ENCODE results near the gene AKAP13. TPM values are rescaled to one million over a fixed set of nuclear protein-coding genes. Genes with fewer than 3 reads are reported as not detected.

Gene AKAP13
- total RNA-seq, 3 donors from 2014 or later: 198 to 331 (median 259) TPM

DNA sequence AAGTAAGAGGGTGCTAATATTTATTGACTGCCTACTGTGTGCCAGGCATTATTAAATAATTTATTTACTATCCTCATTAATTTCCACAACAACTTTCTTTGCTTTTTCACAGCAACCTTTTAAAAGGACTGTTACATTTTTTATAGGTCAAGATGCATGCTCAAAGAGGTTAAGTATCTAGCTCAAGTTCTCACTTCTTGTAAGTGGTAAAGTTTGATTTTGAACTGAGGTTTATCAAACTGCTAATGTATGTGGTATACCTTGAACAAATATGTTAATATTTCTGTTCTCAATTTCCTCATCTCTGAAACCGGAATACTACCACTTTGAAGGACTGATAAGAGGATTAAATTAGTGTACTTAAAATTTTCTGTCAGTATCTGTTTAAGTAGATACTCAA, 183.3 kb downstream of the AKAP13 start:
- peaks cover 0 to 6% of the 10 kb centered on the region in 2 donors for H3K4me1 ChIP-seq
- TF ChIP-seq POLR2A (IDR thresholded peaks at IDR 0.05): no peak
- no peak for TF ChIP-seq POLR2AphosphoS5 (IDR thresholded peaks at IDR 0.05)
- TF ChIP-seq, protein P1, sequence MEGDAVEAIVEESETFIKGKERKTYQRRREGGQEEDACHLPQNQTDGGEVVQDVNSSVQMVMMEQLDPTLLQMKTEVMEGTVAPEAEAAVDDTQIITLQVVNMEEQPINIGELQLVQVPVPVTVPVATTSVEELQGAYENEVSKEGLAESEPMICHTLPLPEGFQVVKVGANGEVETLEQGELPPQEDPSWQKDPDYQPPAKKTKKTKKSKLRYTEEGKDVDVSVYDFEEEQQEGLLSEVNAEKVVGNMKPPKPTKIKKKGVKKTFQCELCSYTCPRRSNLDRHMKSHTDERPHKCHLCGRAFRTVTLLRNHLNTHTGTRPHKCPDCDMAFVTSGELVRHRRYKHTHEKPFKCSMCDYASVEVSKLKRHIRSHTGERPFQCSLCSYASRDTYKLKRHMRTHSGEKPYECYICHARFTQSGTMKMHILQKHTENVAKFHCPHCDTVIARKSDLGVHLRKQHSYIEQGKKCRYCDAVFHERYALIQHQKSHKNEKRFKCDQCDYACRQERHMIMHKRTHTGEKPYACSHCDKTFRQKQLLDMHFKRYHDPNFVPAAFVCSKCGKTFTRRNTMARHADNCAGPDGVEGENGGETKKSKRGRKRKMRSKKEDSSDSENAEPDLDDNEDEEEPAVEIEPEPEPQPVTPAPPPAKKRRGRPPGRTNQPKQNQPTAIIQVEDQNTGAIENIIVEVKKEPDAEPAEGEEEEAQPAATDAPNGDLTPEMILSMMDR (IDR thresholded peaks at IDR 0.05): no peak
- H3K36me3 ChIP-seq: no peaks in the 10 kb centered on the region
- H3K27ac ChIP-seq: no peak overlapping the region
- no peaks in the 10 kb centered on the region for H3K27me3 ChIP-seq
- H3K4me3 ChIP-seq: no peak overlapping the region
- intact Hi-C loops (cut with DNase I; ENCODE audit: low total_unique reads): no loop called here
- no peak for DNase-seq (ENCODE audit: low spot score in 2 of 2)
- no peaks in the 10 kb centered on the region for H3K9me3 ChIP-seq

DNA sequence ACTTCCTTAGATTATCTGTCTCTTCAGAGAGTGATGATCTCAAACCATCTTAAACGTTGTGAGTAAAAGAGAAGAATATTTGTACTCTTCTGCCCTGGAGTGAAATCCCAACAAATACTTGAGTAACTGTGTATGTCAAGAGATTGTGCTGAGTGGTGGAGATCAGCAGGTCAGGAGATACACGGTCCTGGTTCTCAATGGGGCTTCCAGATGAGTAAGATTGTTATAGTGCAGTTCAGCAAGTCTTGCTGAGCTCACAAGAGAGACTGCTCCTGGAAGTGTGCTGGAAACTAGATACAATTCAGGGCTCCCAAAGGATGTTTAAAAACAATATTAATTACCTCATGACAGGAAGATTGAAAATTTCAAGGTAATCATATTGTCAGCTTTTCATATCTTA, 184.3 kb downstream of the AKAP13 start:
- Histone ChIP-seq H3K27me3 (no peaks in the 10 kb centered on the region), H3K4me3 (no peak overlapping the region), H3K9me3 (no peaks in the 10 kb centered on the region), H3K36me3 (no peaks in the 10 kb centered on the region), H3K27ac (peak overlapping the region in 1 of 2 donors; percentile 50), H3K4me1 (peaks cover 0 to 6% of the 10 kb centered on the region in 2 donors)
- TF ChIP-seq, protein P1 (IDR thresholded peaks at IDR 0.05): no peak
- TF ChIP-seq POLR2A (IDR thresholded peaks at IDR 0.05) (no peak), POLR2AphosphoS5 (IDR thresholded peaks at IDR 0.05) (no peak)
- DNase-seq (ENCODE audit: low spot score in 2 of 2): no peak
- intact Hi-C loops (cut with DNase I; ENCODE audit: low total_unique reads): no loop called here

DNA sequence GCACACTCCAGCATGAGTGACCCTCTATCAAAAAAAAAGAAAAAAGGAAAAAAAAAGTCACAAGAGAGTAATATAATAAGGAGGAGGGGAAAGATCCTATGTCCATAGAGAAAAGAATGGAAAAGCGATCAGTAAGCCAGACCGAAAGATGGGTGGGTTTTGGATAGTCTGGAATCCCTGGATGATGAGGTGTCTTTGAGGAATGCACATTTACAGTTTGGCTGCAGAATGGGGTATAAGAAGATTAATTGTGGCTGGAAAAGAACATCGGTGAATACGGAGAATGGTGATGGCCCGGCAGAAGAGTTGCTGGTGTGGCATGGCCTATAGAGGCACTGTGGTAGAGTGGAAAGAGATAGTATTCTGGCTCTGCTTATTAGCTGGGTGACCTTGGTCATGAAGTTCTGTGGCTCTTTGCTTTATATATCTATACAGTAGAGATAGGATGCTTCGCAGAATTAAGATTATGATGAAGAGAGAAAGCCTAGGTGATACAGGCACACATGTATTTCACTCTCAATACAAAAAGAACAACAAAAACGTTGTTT, 187.9 kb downstream of the AKAP13 start:
- H3K4me1 ChIP-seq: peaks cover 0 to 6% of the 10 kb centered on the region in 2 donors

DNA sequence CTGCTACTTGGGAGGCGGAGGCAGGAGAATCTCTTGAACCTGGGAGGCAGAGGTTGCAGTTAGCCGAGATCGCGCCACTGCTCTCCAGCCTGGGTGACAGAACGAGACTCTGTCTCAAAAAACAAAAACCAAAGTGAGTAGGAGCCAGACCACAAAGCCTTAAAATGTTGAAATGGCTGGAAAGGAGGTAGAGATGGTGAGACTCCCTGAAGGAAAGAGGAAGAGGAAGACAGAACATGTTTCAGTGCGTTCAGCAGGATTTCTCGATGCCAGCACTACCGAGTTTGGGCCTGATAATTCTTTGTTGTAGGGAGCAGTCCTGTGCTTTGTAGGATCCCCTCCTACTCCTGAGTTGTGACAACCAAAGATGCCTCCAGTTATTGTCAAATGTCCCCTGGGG, 189.9 kb downstream of the AKAP13 start:
- Histone ChIP-seq H3K27ac (peak overlapping the region in 1 of 2 donors; percentile 19), H3K36me3 (no peaks in the 10 kb centered on the region), H3K9me3 (no peaks in the 10 kb centered on the region), H3K27me3 (no peaks in the 10 kb centered on the region), H3K4me1 (peaks cover 0 to 5% of the 10 kb centered on the region in 2 donors), H3K4me3 (no peak overlapping the region)
- intact Hi-C loops (cut with DNase I; ENCODE audit: low total_unique reads): no loop called here
- no peak for DNase-seq (ENCODE audit: low spot score in 2 of 2)
- TF ChIP-seq POLR2A (IDR thresholded peaks at IDR 0.05) (no peak), POLR2AphosphoS5 (IDR thresholded peaks at IDR 0.05) (no peak)
- TF ChIP-seq, protein P1 (IDR thresholded peaks at IDR 0.05): no peak

More for the DNA sequence above, 187.9 kb downstream of the AKAP13 start:
- Histone ChIP-seq H3K36me3 (no peaks in the 10 kb centered on the region), H3K4me3 (no peak overlapping the region), H3K27ac (no peak overlapping the region), H3K27me3 (no peaks in the 10 kb centered on the region), H3K9me3 (no peaks in the 10 kb centered on the region)
- TF ChIP-seq POLR2AphosphoS5 (IDR thresholded peaks at IDR 0.05) (no peak), POLR2A (IDR thresholded peaks at IDR 0.05) (no peak)
- TF ChIP-seq, protein P1 (IDR thresholded peaks at IDR 0.05): no peak
- intact Hi-C loops (cut with DNase I; ENCODE audit: low total_unique reads): no loop called here
- no peak for DNase-seq (ENCODE audit: low spot score in 2 of 2)

DNA sequence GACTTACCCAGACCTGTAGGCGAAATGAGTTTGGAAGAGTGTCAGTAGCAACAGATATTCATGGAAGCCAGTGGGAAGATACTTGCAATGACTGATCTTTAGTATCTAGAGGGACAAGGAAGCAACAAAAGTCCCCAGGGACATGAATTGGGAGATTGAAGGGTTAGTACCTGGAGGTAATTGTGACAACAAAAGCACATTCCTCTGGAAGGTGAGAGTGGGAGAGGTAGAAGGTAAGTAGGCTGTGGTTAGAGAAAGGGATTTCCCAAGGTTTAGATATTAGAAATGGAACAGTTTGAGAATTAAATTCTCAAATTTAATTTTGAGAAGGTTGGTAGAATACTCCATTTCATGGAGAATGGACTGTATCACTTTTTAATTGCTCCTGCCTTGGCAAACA, 191.4 kb downstream of the AKAP13 start:
- no peaks in the 10 kb centered on the region for H3K9me3 ChIP-seq
- H3K27me3 ChIP-seq: no peaks in the 10 kb centered on the region
- H3K36me3 ChIP-seq: no peaks in the 10 kb centered on the region
- no peaks in the 10 kb centered on the region for H3K4me1 ChIP-seq
- intact Hi-C loops (cut with DNase I; ENCODE audit: low total_unique reads): no loop called here
- TF ChIP-seq, protein P1 (IDR thresholded peaks at IDR 0.05): no peak
- TF ChIP-seq POLR2AphosphoS5 (IDR thresholded peaks at IDR 0.05) (no peak), POLR2A (IDR thresholded peaks at IDR 0.05) (no peak)
- no peak overlapping the region for H3K4me3 ChIP-seq
- no peak for DNase-seq (ENCODE audit: low spot score in 2 of 2)
- H3K27ac ChIP-seq: no peak overlapping the region

All from breast epithelium (tissue), 4 donors.